Left ventricle myocardium inferior (tissue), 1 donor: ENCODE measurements around the gene PRDX3. TPM values are rescaled to one million over a fixed set of nuclear protein-coding genes. Genes with fewer than 3 reads are reported as not detected.
"Not testable (repeated sequence)": the region's sequence is repeated elsewhere in the genome, so short reads cannot be mapped to it uniquely, and the experiment has no call there.

Source experiments
- DNase-seq: peaks from one replicate; pipeline ENCODE4 v3.0.0-alpha.2; 2020
- H3K27ac ChIP-seq: fragments of 200-600 bp; replicated peaks from 2 replicates; pipeline ENCODE4 v1.8.0; 2021
- H3K27me3 ChIP-seq: fragments of 200-600 bp; 2 replicates; pipeline ENCODE4 v1.8.0; 2021; ENCODE audit warnings: low read depth
- H3K36me3 ChIP-seq: fragments of 200-600 bp; 2 replicates; pipeline ENCODE4 v1.8.0; 2021
- H3K4me1 ChIP-seq: fragments of 200-600 bp; 2 replicates; pipeline ENCODE4 v1.8.0; 2021
- H3K4me3 ChIP-seq: fragments of 200-600 bp; 2 replicates; pipeline ENCODE4 v1.8.0; 2021; ENCODE audit warnings: mild to moderate bottlenecking, moderate library complexity
- H3K9me3 ChIP-seq: fragments of 200-600 bp; replicated peaks from 2 replicates; pipeline ENCODE4 v1.8.0; 2021
- intact Hi-C: fragments of 100-400 bp; cut with micrococcal nuclease; formaldehyde crosslinking; loops from one replicate; pipeline ENCODE4 v1.11.0; 2022
- total RNA-seq: library from RNA; stranded (reverse); fragmentation: NEBNext Ultra II Directional; extraction: Animal tissue kit (Norgen Biotek cat#: 25700); gene quantifications from one replicate; pipeline ENCODE4 v1.2.1, GENCODE V29; 2021
- TF ChIP-seq, protein P1 (sequence below): fragments of 200-600 bp; IDR thresholded peaks from 2 replicates; pipeline ENCODE4 v1.8.0; 2021; ENCODE audit warnings: antibody characterized with exemption, mild to moderate bottlenecking, borderline replicate concordance
- donor health status: DM: no; HTN: yes; CAD: no; lungs with severe emphysema.

Gene PRDX3
- total RNA-seq, 1 donor from 2014 or later: 301 TPM

DNA sequence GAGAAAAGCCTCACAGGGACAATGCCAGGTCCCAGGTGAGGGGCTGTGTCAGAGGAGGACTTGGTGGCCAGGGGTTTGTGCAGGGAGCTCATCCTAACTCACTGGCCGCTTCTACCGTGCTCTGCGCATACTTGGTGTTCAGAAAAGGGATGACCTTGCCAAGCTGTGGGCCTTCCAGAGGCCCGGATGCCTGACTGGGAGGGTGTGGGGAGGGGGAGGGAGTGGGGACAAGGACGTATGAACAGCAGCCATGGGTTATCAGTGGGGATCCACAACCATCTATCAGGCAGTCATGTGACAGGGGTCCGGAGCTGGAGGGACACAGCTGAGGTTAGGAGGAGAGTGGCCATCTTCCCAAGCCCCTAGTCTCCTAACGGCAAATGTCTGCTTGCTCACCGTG is 19.3 kb downstream of the PRDX3 start:
- no peaks in the 10 kb centered on the region for H3K9me3 ChIP-seq
- no peak overlapping the region for H3K4me3 ChIP-seq
- no peak overlapping the region for H3K27ac ChIP-seq
- intact Hi-C loops: no loop called here
- TF ChIP-seq, protein P1, sequence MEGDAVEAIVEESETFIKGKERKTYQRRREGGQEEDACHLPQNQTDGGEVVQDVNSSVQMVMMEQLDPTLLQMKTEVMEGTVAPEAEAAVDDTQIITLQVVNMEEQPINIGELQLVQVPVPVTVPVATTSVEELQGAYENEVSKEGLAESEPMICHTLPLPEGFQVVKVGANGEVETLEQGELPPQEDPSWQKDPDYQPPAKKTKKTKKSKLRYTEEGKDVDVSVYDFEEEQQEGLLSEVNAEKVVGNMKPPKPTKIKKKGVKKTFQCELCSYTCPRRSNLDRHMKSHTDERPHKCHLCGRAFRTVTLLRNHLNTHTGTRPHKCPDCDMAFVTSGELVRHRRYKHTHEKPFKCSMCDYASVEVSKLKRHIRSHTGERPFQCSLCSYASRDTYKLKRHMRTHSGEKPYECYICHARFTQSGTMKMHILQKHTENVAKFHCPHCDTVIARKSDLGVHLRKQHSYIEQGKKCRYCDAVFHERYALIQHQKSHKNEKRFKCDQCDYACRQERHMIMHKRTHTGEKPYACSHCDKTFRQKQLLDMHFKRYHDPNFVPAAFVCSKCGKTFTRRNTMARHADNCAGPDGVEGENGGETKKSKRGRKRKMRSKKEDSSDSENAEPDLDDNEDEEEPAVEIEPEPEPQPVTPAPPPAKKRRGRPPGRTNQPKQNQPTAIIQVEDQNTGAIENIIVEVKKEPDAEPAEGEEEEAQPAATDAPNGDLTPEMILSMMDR: no peak
- H3K4me1 ChIP-seq: peaks cover 17% of the 10 kb centered on the region
- H3K36me3 ChIP-seq: peaks cover 72% of the 10 kb centered on the region
- no peaks in the 10 kb centered on the region for H3K27me3 ChIP-seq
- no peak for DNase-seq

- Histone ChIP-seq H3K27me3 (no peaks in the 10 kb centered on the region), H3K36me3 (peaks cover 100% of the 10 kb centered on the region), H3K4me1 (peaks cover 6% of the 10 kb centered on the region), H3K27ac (no peak overlapping the region), H3K4me3 (no peak overlapping the region), H3K9me3 (no peaks in the 10 kb centered on the region)
- no peak for DNase-seq
- intact Hi-C loops: no loop called here
- TF ChIP-seq, protein P1: no peak
These were observed 25.0 kb downstream of the PRDX3 start for GRCh38 chr10:119153661-119154060.

DNA sequence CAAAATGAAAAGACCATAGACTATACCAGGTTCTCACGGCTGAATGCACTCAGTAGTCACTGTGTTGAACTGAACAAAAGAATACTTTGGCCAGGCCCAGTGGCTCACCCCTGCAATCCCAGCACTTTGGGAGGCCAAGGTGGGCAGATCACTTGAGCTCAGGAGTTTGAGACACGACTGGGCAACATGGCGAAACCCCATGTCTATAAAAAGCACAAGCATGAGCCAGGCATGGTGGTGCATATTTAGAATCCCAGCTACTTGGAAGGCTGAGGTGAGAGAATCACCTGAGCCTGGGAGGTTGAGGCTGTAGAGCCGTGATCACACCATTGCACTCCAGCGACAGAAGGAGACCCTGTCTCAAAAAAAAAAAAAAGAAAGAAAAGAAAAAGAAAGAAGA is 25.6 kb downstream of the PRDX3 start:
- intact Hi-C loops: no loop called here
- no peak for DNase-seq
- H3K27ac ChIP-seq: no peak overlapping the region
- H3K9me3 ChIP-seq: no peaks in the 10 kb centered on the region
- peaks cover 6% of the 10 kb centered on the region for H3K4me1 ChIP-seq
- no peak overlapping the region for H3K4me3 ChIP-seq
- H3K36me3 ChIP-seq: peaks cover 100% of the 10 kb centered on the region
- no peaks in the 10 kb centered on the region for H3K27me3 ChIP-seq
- TF ChIP-seq, protein P1: no peak

DNA sequence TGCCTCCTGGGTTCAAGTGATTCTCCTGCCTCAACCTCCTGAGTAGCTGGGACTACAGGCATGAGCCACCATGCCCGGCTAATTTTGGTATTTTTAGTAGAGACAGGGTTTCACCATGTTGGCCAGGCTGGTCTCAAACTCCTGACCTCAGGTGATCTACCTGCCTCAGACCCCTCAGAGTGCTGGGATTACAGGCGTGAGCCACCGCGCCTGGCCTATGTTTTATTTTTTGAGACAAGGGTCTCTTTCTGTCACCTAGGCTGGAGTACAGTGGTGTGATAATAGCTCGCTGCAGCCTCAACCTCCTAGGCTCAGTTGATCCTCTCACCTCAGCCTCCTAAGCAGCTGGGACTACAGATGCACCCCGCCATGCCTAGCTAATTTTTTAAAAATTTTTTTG is 27.0 kb downstream of the PRDX3 start:
- H3K4me1 ChIP-seq, intact Hi-C loops, DNase-seq, H3K4me3 ChIP-seq, H3K27ac ChIP-seq, H3K9me3 ChIP-seq, H3K27me3 ChIP-seq: not testable (repeated sequence)
- peaks cover 100% of the 10 kb centered on the region for H3K36me3 ChIP-seq

- TF ChIP-seq, protein P1: no peak
- peaks cover 18% of the 10 kb centered on the region for H3K4me1 ChIP-seq
- DNase-seq: no peak
- H3K4me3 ChIP-seq: no peak overlapping the region
- intact Hi-C loops: no loop called here
- no peaks in the 10 kb centered on the region for H3K9me3 ChIP-seq
- H3K36me3 ChIP-seq: peaks cover 92% of the 10 kb centered on the region
- no peak overlapping the region for H3K27ac ChIP-seq
- no peaks in the 10 kb centered on the region for H3K27me3 ChIP-seq
These were observed 28.9 kb downstream of the PRDX3 start for GRCh38 chr10:119149729-119150128.

- no peak for DNase-seq
- H3K36me3 ChIP-seq: peaks cover 91% of the 10 kb centered on the region
- TF ChIP-seq, protein P1: no peak
- H3K4me1 ChIP-seq: peaks cover 21% of the 10 kb centered on the region
- no peaks in the 10 kb centered on the region for H3K9me3 ChIP-seq
- intact Hi-C loops: no loop called here
- H3K27ac ChIP-seq: no peak overlapping the region
- H3K4me3 ChIP-seq: no peak overlapping the region
- H3K27me3 ChIP-seq: no peaks in the 10 kb centered on the region
These were observed 29.5 kb downstream of the PRDX3 start for GRCh38 chr10:119149157-119149556.
